Measurements from ENCODE around the gene TP53TG3.
"Not testable (repeated sequence)": the region's sequence is repeated elsewhere in the genome, so short reads cannot be mapped to it uniquely, and the experiment has no call there.

Gene TP53TG3

GRCh38 chr16:32676065-32676464, at the start of gene TP53TG3:
TP53TG3 (minus strand) TSS chr16:32676165; CDS start chr16:32676097, 68 bp downstream.
- DNase-seq = not testable (repeated sequence)

GRCh38 chr16:32650876-32651275, 25.1 kb downstream of the TP53TG3 start:
- DNase-seq = not testable (repeated sequence)

GRCh38 chr16:32647562-32647961, 28.4 kb downstream of the TP53TG3 start:
- not testable (repeated sequence) for DNase-seq

- not testable (repeated sequence) for DNase-seq
Observed at GRCh38 chr16:32646780-32647179, 29.2 kb downstream of the TP53TG3 start.

GRCh38 chr16:32646177-32646576, 29.8 kb downstream of the TP53TG3 start:
- DNase-seq = not testable (repeated sequence)

- not testable (repeated sequence) for DNase-seq
Observed at GRCh38 chr16:32645278-32645908, 30.6 kb downstream of the TP53TG3 start.

- DNase-seq = not testable (repeated sequence)
Observed at GRCh38 chr16:32644715-32645114, 31.2 kb downstream of the TP53TG3 start.

GRCh38 chr16:32637614-32638013, 38.4 kb downstream of the TP53TG3 start:
- DNase-seq = not testable (repeated sequence)

GRCh38 chr16:32632096-32632495, 43.9 kb downstream of the TP53TG3 start:
- not testable (repeated sequence) for DNase-seq

All from activated T-cell treated with anti-CD3 and anti-CD28 coated beads, Interleukin-2, amount 50 U/mL, for 48 hours (primary cell).